H1 (cell line): ENCODE results near the gene BRPF3. TPM values are rescaled to one million over a fixed set of nuclear protein-coding genes. Genes with fewer than 3 reads are reported as not detected.

Experiments
- ASH2L ChIP-seq: fragments of 200-600, 300-600 bp; sonication (generic); IDR thresholded peaks from one replicate; pipeline ENCODE4 v1.7.1; 2017; ENCODE audit warnings: low read length
- BACH1 ChIP-seq: IDR thresholded peaks from 2 replicates; pipeline ENCODE4 v1.6.1; 2012; ENCODE audit warnings: low read length, improper control_type of control experiment
- CBX8 ChIP-seq: fragments of 300-800, 300-1000 bp; sonication (generic); IDR thresholded peaks from 2 replicates; pipeline ENCODE4 v1.7.1; 2016; ENCODE audit warnings: low read depth, low read length, borderline replicate concordance
- JUND ChIP-seq: IDR thresholded peaks from 2 replicates; pipeline ENCODE4 v1.6.1; 2011; ENCODE audit warnings: mild to moderate bottlenecking, improper control_type of control experiment, low read length
- KDM5A ChIP-seq: fragments of 200-600 bp; IDR thresholded peaks from 2 replicates; pipeline ENCODE4 v1.7.1; 2012; ENCODE audit warnings: mild to moderate bottlenecking, low read length, inconsistent platforms, mixed read lengths
- MAFK ChIP-seq: IDR thresholded peaks from 2 replicates; pipeline ENCODE4 v1.6.1; 2012; ENCODE audit warnings: low read depth, mild to moderate bottlenecking, improper control_type of control experiment, low read length
- NANOG ChIP-seq: IDR thresholded peaks from 2 replicates; pipeline ENCODE4 v1.6.1; 2011; ENCODE audit warnings: low read length, low read depth, mild to moderate bottlenecking, inconsistent platforms; ENCODE audit not compliant: insufficient read depth, poor library complexity, severe bottlenecking
- SIX5 ChIP-seq: IDR thresholded peaks from 2 replicates; pipeline ENCODE4 v1.6.1; 2011; ENCODE audit warnings: mild to moderate bottlenecking, low read depth, low read length
- SUZ12 ChIP-seq: fragments of 200-600 bp; sonication (generic); IDR thresholded peaks from 2 replicates; pipeline ENCODE4 v1.6.1; 2012; ENCODE audit warnings: mild to moderate bottlenecking, inconsistent platforms, low read length, moderate library complexity, mixed read lengths
- TAF1 ChIP-seq: IDR thresholded peaks from 2 replicates; pipeline ENCODE4 v1.6.1; 2011; ENCODE audit warnings: mild to moderate bottlenecking, low read depth, low read length
- polyA plus RNA-seq, 7 experiments: library from polyadenylated mRNA; depleted of rRNA in 3 of 7; stranded (reverse) in 5 of 7; unstranded in 2 of 7; fragments of >200 nt in 5 of 7; fragments of 200-250 nt in 2 of 7; gene quantifications; 1 replicate in 5 of 7; 2 replicates in 1 of 7; 4 replicates in 1 of 7; pipeline versions ENCODE4 v1.2.1 to v1.2.3, GENCODE V29; 2011 to 2013; ENCODE audit warnings: missing spikeins in 2 of 7, mixed read lengths in 2 of 7
- total RNA-seq: library from RNA; stranded (reverse); fragmentation: NEBNext Ultra II Directional; extraction: Animal tissue kit (Norgen Biotek cat#: 25700); gene quantifications from 2 replicates; pipeline ENCODE4 v1.2.1, GENCODE V29; 2021
- TF ChIP-seq, protein P1 (sequence below): fragments of 300-600 bp; sonication (generic); IDR thresholded peaks from 2 replicates; pipeline ENCODE4 v1.7.1; 2012; ENCODE audit warnings: low read length, moderate library complexity, mild to moderate bottlenecking, inconsistent platforms; ENCODE audit not compliant: insufficient replicate concordance
- TF ChIP-seq, protein P2 (sequence below): IDR thresholded peaks from 2 replicates; pipeline ENCODE4 v1.6.1; 2012; ENCODE audit warnings: inconsistent platforms

BRPF3 gene
- total and polyA plus RNA-seq, 2 of the 8 experiments (the other 6 are each of a cell fraction or from before 2014, with no cell fraction given) = 26.0 to 37.5 TPM

DNA sequence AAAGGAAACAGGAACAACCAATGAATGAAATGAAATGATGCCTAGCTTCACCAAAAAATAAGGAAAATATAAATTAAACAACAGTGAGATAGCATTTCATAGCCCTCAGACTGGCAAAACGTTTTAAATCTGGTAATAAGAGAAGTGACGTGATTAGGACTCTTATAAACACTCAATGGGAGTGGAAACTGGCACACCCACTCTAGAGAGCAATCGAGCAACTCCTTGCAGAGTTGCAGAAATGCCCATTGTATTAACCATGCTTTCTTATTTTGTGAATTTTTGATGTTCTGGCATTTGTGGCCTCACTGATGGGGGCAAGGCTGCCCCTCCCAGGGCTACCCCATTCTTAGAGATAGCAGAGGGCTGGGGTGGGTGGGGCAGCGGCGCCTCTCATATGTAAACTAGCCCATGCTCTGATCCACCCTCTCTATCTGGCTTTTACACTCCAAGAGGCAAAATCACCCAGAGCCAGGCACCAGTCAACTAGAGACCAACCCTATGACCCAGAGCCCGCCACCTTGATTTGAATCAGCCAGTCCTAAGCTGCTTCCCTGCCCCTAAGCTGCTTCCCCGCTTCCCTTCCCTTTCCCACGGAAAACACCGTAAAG is 67.0 kb downstream of the BRPF3 start (continued):
- TF ChIP-seq, protein P1, sequence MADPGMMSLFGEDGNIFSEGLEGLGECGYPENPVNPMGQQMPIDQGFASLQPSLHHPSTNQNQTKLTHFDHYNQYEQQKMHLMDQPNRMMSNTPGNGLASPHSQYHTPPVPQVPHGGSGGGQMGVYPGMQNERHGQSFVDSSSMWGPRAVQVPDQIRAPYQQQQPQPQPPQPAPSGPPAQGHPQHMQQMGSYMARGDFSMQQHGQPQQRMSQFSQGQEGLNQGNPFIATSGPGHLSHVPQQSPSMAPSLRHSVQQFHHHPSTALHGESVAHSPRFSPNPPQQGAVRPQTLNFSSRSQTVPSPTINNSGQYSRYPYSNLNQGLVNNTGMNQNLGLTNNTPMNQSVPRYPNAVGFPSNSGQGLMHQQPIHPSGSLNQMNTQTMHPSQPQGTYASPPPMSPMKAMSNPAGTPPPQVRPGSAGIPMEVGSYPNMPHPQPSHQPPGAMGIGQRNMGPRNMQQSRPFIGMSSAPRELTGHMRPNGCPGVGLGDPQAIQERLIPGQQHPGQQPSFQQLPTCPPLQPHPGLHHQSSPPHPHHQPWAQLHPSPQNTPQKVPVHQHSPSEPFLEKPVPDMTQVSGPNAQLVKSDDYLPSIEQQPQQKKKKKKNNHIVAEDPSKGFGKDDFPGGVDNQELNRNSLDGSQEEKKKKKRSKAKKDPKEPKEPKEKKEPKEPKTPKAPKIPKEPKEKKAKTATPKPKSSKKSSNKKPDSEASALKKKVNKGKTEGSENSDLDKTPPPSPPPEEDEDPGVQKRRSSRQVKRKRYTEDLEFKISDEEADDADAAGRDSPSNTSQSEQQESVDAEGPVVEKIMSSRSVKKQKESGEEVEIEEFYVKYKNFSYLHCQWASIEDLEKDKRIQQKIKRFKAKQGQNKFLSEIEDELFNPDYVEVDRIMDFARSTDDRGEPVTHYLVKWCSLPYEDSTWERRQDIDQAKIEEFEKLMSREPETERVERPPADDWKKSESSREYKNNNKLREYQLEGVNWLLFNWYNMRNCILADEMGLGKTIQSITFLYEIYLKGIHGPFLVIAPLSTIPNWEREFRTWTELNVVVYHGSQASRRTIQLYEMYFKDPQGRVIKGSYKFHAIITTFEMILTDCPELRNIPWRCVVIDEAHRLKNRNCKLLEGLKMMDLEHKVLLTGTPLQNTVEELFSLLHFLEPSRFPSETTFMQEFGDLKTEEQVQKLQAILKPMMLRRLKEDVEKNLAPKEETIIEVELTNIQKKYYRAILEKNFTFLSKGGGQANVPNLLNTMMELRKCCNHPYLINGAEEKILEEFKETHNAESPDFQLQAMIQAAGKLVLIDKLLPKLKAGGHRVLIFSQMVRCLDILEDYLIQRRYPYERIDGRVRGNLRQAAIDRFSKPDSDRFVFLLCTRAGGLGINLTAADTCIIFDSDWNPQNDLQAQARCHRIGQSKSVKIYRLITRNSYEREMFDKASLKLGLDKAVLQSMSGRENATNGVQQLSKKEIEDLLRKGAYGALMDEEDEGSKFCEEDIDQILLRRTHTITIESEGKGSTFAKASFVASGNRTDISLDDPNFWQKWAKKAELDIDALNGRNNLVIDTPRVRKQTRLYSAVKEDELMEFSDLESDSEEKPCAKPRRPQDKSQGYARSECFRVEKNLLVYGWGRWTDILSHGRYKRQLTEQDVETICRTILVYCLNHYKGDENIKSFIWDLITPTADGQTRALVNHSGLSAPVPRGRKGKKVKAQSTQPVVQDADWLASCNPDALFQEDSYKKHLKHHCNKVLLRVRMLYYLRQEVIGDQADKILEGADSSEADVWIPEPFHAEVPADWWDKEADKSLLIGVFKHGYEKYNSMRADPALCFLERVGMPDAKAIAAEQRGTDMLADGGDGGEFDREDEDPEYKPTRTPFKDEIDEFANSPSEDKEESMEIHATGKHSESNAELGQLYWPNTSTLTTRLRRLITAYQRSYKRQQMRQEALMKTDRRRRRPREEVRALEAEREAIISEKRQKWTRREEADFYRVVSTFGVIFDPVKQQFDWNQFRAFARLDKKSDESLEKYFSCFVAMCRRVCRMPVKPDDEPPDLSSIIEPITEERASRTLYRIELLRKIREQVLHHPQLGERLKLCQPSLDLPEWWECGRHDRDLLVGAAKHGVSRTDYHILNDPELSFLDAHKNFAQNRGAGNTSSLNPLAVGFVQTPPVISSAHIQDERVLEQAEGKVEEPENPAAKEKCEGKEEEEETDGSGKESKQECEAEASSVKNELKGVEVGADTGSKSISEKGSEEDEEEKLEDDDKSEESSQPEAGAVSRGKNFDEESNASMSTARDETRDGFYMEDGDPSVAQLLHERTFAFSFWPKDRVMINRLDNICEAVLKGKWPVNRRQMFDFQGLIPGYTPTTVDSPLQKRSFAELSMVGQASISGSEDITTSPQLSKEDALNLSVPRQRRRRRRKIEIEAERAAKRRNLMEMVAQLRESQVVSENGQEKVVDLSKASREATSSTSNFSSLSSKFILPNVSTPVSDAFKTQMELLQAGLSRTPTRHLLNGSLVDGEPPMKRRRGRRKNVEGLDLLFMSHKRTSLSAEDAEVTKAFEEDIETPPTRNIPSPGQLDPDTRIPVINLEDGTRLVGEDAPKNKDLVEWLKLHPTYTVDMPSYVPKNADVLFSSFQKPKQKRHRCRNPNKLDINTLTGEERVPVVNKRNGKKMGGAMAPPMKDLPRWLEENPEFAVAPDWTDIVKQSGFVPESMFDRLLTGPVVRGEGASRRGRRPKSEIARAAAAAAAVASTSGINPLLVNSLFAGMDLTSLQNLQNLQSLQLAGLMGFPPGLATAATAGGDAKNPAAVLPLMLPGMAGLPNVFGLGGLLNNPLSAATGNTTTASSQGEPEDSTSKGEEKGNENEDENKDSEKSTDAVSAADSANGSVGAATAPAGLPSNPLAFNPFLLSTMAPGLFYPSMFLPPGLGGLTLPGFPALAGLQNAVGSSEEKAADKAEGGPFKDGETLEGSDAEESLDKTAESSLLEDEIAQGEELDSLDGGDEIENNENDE = no peak
- TF ChIP-seq SUZ12 (no peak), SIX5 (no peak), BACH1 (no peak), ASH2L (no peak), JUND (no peak), MAFK (no peak), KDM5A (no peak), CBX8 (no peak), NANOG (no peak), TAF1 (no peak)
- TF ChIP-seq, protein P2, sequence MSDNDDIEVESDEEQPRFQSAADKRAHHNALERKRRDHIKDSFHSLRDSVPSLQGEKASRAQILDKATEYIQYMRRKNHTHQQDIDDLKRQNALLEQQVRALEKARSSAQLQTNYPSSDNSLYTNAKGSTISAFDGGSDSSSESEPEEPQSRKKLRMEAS = no peak
